Kidney glomerular epithelial cell (primary cell): ENCODE measurements around the gene COL1A1.
A peak's percentile ranks its signal among the peaks of the same experiment; 100 is the strongest.

Experiments used
- DNase-seq: peaks from one replicate; lab custom pipeline; 2025; lab: John Stamatoyannopoulos, UW

COL1A1 gene

GRCh38 chr17:50153650-50154575 lies 47.5 kb downstream of the COL1A1 start:
- no peak for DNase-seq

- no peak for DNase-seq
These were observed 48.7 kb downstream of the COL1A1 start for GRCh38 chr17:50152736-50153135.

GRCh38 chr17:50151937-50152547 lies 49.4 kb downstream of the COL1A1 start:
- peak; percentile 84 for DNase-seq

GRCh38 chr17:50151041-50151936 lies 50.1 kb downstream of the COL1A1 start:
- peak; percentile 85 for DNase-seq

- no peak for DNase-seq
These were observed 50.9 kb downstream of the COL1A1 start, which contains the start of gene PPP1R9B for GRCh38 chr17:50150354-50151040. Gene PPP1R9B, minus strand, starts transcription at chr17:50150677. Its CDS starts 164 bp downstream, at chr17:50150513.

- no peak for DNase-seq
These were observed 51.7 kb downstream of the COL1A1 start for GRCh38 chr17:50149417-50150353.

- DNase-seq, result no peak
These were observed 52.4 kb downstream of the COL1A1 start for GRCh38 chr17:50149091-50149416.

- DNase-seq, result peak; percentile 30
These were observed 53.0 kb downstream of the COL1A1 start for GRCh38 chr17:50148226-50149090.

GRCh38 chr17:50147841-50148225 lies 53.6 kb downstream of the COL1A1 start:
- DNase-seq, result no peak

GRCh38 chr17:50146927-50147665 lies 54.3 kb downstream of the COL1A1 start:
- no peak for DNase-seq

- DNase-seq, result no peak
These were observed 55.1 kb downstream of the COL1A1 start for GRCh38 chr17:50146230-50146926.

- no peak for DNase-seq
These were observed 55.8 kb downstream of the COL1A1 start for GRCh38 chr17:50145532-50146229.

- DNase-seq, result no peak
These were observed 56.4 kb downstream of the COL1A1 start for GRCh38 chr17:50144845-50145531.

GRCh38 chr17:50144355-50144754 lies 57.1 kb downstream of the COL1A1 start:
- DNase-seq, result no peak

GRCh38 chr17:50143461-50144176 lies 57.8 kb downstream of the COL1A1 start:
- DNase-seq, result no peak

GRCh38 chr17:50141745-50142110 lies 59.7 kb downstream of the COL1A1 start:
- DNase-seq, result no peak
